ENCODE measurements around the gene OSR1.

Gene OSR1

GRCh38 chr2:19362094-19362754 is 3.8 kb upstream of the OSR1 start:
- no peak overlapping the region for H2AK5ac ChIP-seq (ENCODE audit: low read length)
- H3K27me3 ChIP-seq (ENCODE audit: insufficient read depth, low read length), result peaks cover 62% of the 10 kb centered on the region
- H3K9me3 ChIP-seq (ENCODE audit: insufficient read depth, low read depth, low read length), result no peaks in the 10 kb centered on the region
- peak in 1 of 2 donors; percentile 50 for DNase-seq
- H3K9ac ChIP-seq (ENCODE audit: low read length), result no peak overlapping the region
- H2AFZ ChIP-seq (ENCODE audit: insufficient read depth, low read length, poor library complexity), result no peak overlapping the region
- H3K4me3 ChIP-seq (ENCODE audit: low read depth, low read length), result no peak overlapping the region
- no peaks in the 10 kb centered on the region for H3K79me2 ChIP-seq (ENCODE audit: control insufficient read depth, insufficient read depth, low read length, poor library complexity)
- no peak overlapping the region for H4K91ac ChIP-seq (ENCODE audit: low read depth, low read length)
- peaks cover 19 to 20% of the 10 kb centered on the region in 2 experiments for H3K4me1 ChIP-seq (ENCODE audit: control insufficient read depth in 1 of 2, insufficient read depth in 2 of 2, low read length in 2 of 2)
- no peak overlapping the region for H3K18ac ChIP-seq (ENCODE audit: low read length)
- H3K14ac ChIP-seq (ENCODE audit: low read length), result no peak overlapping the region
- H3K23ac ChIP-seq (ENCODE audit: low read length), result no peak overlapping the region
- no peaks in the 10 kb centered on the region for H3K36me3 ChIP-seq (ENCODE audit: control insufficient read depth in 1 of 2, insufficient read depth in 2 of 2, low read length in 2 of 2)
- no peak overlapping the region for H2BK12ac ChIP-seq (ENCODE audit: low read length)
- H3K27ac ChIP-seq (ENCODE audit: low read depth, low read length), result no peak overlapping the region
- peaks cover 3% of the 10 kb centered on the region for H3K79me1 ChIP-seq (ENCODE audit: low read length)
- no peak overlapping the region for H2BK5ac ChIP-seq (ENCODE audit: low read depth, low read length, poor library complexity)
- peak overlapping the region; percentile 85 for H3K4me2 ChIP-seq (ENCODE audit: low read length)
- no CpG with 5 or more reads among the region's 16 CpGs for WGBS (ENCODE audit: extremely low coverage, insufficient coverage, insufficient read length)
- no peak overlapping the region for H4K8ac ChIP-seq (ENCODE audit: low read depth, low read length)
- H2BK120ac ChIP-seq (ENCODE audit: insufficient read depth, low read length, poor library complexity), result no peak overlapping the region
- H3K4ac ChIP-seq (ENCODE audit: low read depth, low read length), result no peak overlapping the region
- no peak overlapping the region for H4K12ac ChIP-seq (ENCODE audit: low read depth, low read length)

- Histone ChIP-seq H4K8ac (ENCODE audit: low read depth, low read length) (no peak overlapping the region), H3K4me1 (ENCODE audit: control insufficient read depth in 1 of 2, insufficient read depth in 2 of 2, low read length in 2 of 2) (peaks cover 23 to 24% of the 10 kb centered on the region in 2 experiments), H3K9ac (ENCODE audit: low read length) (peak overlapping the region; percentile 15), H3K4ac (ENCODE audit: low read depth, low read length) (no peak overlapping the region), H3K79me1 (ENCODE audit: low read length) (peaks cover 3% of the 10 kb centered on the region), H3K27ac (ENCODE audit: low read depth, low read length) (no peak overlapping the region), H3K36me3 (ENCODE audit: control insufficient read depth in 1 of 2, insufficient read depth in 2 of 2, low read length in 2 of 2) (no peaks in the 10 kb centered on the region), H2BK120ac (ENCODE audit: insufficient read depth, low read length, poor library complexity) (no peak overlapping the region), H3K4me3 (ENCODE audit: low read depth, low read length) (peak overlapping the region; percentile 51), H3K14ac (ENCODE audit: low read length) (no peak overlapping the region), H2AFZ (ENCODE audit: insufficient read depth, low read length, poor library complexity) (peak overlapping the region; percentile 20), H3K23ac (ENCODE audit: low read length) (no peak overlapping the region), H3K79me2 (ENCODE audit: control insufficient read depth, insufficient read depth, low read length, poor library complexity) (no peaks in the 10 kb centered on the region), H2BK12ac (ENCODE audit: low read length) (no peak overlapping the region), H2AK5ac (ENCODE audit: low read length) (no peak overlapping the region), H3K18ac (ENCODE audit: low read length) (no peak overlapping the region), H4K91ac (ENCODE audit: low read depth, low read length) (no peak overlapping the region), H3K9me3 (ENCODE audit: insufficient read depth, low read depth, low read length) (peaks cover 2% of the 10 kb centered on the region), H3K27me3 (ENCODE audit: insufficient read depth, low read length) (peaks cover 67% of the 10 kb centered on the region), H4K12ac (ENCODE audit: low read depth, low read length) (no peak overlapping the region), H3K4me2 (ENCODE audit: low read length) (peak overlapping the region; percentile 85), H2BK5ac (ENCODE audit: low read depth, low read length, poor library complexity) (no peak overlapping the region)
- peak in 1 of 2 donors; percentile 40 for DNase-seq
- WGBS (ENCODE audit: extremely low coverage, insufficient coverage, insufficient read length), result no CpG with 5 or more reads among the region's 51 CpGs
Measured at GRCh38 chr2:19361325-19361990, 3.0 kb upstream of the OSR1 start.

- Histone ChIP-seq H3K9ac (ENCODE audit: low read length) (no peak overlapping the region), H3K4ac (ENCODE audit: low read depth, low read length) (no peak overlapping the region), H3K4me2 (ENCODE audit: low read length) (peak overlapping the region; percentile 85), H3K36me3 (ENCODE audit: control insufficient read depth in 1 of 2, insufficient read depth in 2 of 2, low read length in 2 of 2) (no peaks in the 10 kb centered on the region), H2BK5ac (ENCODE audit: low read depth, low read length, poor library complexity) (no peak overlapping the region), H3K14ac (ENCODE audit: low read length) (no peak overlapping the region), H4K91ac (ENCODE audit: low read depth, low read length) (no peak overlapping the region), H3K79me1 (ENCODE audit: low read length) (peaks cover 3% of the 10 kb centered on the region), H3K4me3 (ENCODE audit: low read depth, low read length) (no peak overlapping the region), H3K79me2 (ENCODE audit: control insufficient read depth, insufficient read depth, low read length, poor library complexity) (no peaks in the 10 kb centered on the region), H3K27me3 (ENCODE audit: insufficient read depth, low read length) (peaks cover 72% of the 10 kb centered on the region), H4K12ac (ENCODE audit: low read depth, low read length) (no peak overlapping the region), H3K27ac (ENCODE audit: low read depth, low read length) (no peak overlapping the region), H3K23ac (ENCODE audit: low read length) (no peak overlapping the region), H2AFZ (ENCODE audit: insufficient read depth, low read length, poor library complexity) (no peak overlapping the region), H2AK5ac (ENCODE audit: low read length) (no peak overlapping the region), H3K4me1 (ENCODE audit: control insufficient read depth in 1 of 2, insufficient read depth in 2 of 2, low read length in 2 of 2) (peaks cover 24 to 29% of the 10 kb centered on the region in 2 experiments), H2BK120ac (ENCODE audit: insufficient read depth, low read length, poor library complexity) (no peak overlapping the region), H2BK12ac (ENCODE audit: low read length) (no peak overlapping the region), H3K18ac (ENCODE audit: low read length) (no peak overlapping the region), H3K9me3 (ENCODE audit: insufficient read depth, low read depth, low read length) (peaks cover 2% of the 10 kb centered on the region), H4K8ac (ENCODE audit: low read depth, low read length) (no peak overlapping the region)
- WGBS (ENCODE audit: extremely low coverage, insufficient coverage, insufficient read length), result no CpG with 5 or more reads among the region's 17 CpGs
- no peak for DNase-seq
Measured at GRCh38 chr2:19360966-19361321, 2.5 kb upstream of the OSR1 start.

- no peaks in the 10 kb centered on the region for H3K36me3 ChIP-seq (ENCODE audit: control insufficient read depth in 1 of 2, insufficient read depth in 2 of 2, low read length in 2 of 2)
- H3K4me3 ChIP-seq (ENCODE audit: low read depth, low read length), result no peak overlapping the region
- no peak overlapping the region for H2BK5ac ChIP-seq (ENCODE audit: low read depth, low read length, poor library complexity)
- no peak overlapping the region for H3K18ac ChIP-seq (ENCODE audit: low read length)
- no peak overlapping the region for H3K4me2 ChIP-seq (ENCODE audit: low read length)
- H2BK120ac ChIP-seq (ENCODE audit: insufficient read depth, low read length, poor library complexity), result no peak overlapping the region
- H3K79me2 ChIP-seq (ENCODE audit: control insufficient read depth, insufficient read depth, low read length, poor library complexity), result no peaks in the 10 kb centered on the region
- no peak overlapping the region for H4K12ac ChIP-seq (ENCODE audit: low read depth, low read length)
- no peak overlapping the region for H3K9ac ChIP-seq (ENCODE audit: low read length)
- no peak overlapping the region for H3K14ac ChIP-seq (ENCODE audit: low read length)
- H4K91ac ChIP-seq (ENCODE audit: low read depth, low read length), result no peak overlapping the region
- no peak overlapping the region for H3K4ac ChIP-seq (ENCODE audit: low read depth, low read length)
- no peak overlapping the region for H3K27ac ChIP-seq (ENCODE audit: low read depth, low read length)
- no peak overlapping the region for H2BK12ac ChIP-seq (ENCODE audit: low read length)
- H3K23ac ChIP-seq (ENCODE audit: low read length), result no peak overlapping the region
- peaks cover 3% of the 10 kb centered on the region for H3K79me1 ChIP-seq (ENCODE audit: low read length)
- H3K9me3 ChIP-seq (ENCODE audit: insufficient read depth, low read depth, low read length), result peaks cover 4% of the 10 kb centered on the region
- no peak overlapping the region for H4K8ac ChIP-seq (ENCODE audit: low read depth, low read length)
- no peak for DNase-seq
- no peak overlapping the region for H2AFZ ChIP-seq (ENCODE audit: insufficient read depth, low read length, poor library complexity)
- H2AK5ac ChIP-seq (ENCODE audit: low read length), result no peak overlapping the region
- H3K4me1 ChIP-seq (ENCODE audit: control insufficient read depth in 1 of 2, insufficient read depth in 2 of 2, low read length in 2 of 2), result peaks cover 26 to 30% of the 10 kb centered on the region in 2 experiments
- peaks cover 77% of the 10 kb centered on the region for H3K27me3 ChIP-seq (ENCODE audit: insufficient read depth, low read length)
- WGBS (ENCODE audit: extremely low coverage, insufficient coverage, insufficient read length), result no CpG with 5 or more reads among the region's 4 CpGs
Measured at GRCh38 chr2:19360266-19360965, 2.0 kb upstream of the OSR1 start.
